Gastroesophageal sphincter (tissue), 4 donors: ENCODE data around the gene HCFC1R1. TPM values are rescaled to one million over a fixed set of nuclear protein-coding genes. Genes with fewer than 3 reads are reported as not detected.

Experiments used
- ATAC-seq: fragments of 150-250 bp; one replicate; pipeline ENCODE4 v1.9.1; 2016; ENCODE audit warnings: mild to moderate bottlenecking, moderate library complexity
- H3K27ac ChIP-seq, 4 donors: fragments of 200-600 bp; sonication (generic) in 3 of 4; 1 replicate in 3 of 4; 2 replicates in 1 of 4; pipeline ENCODE4 v1.5.1; 2016 to 2019
- H3K27me3 ChIP-seq: fragments of 200-600 bp; sonication (generic); one replicate; pipeline ENCODE4 v1.5.1; 2019
- H3K36me3 ChIP-seq, 2 donors: fragments of 200-600 bp; sonication (generic); one replicate each; pipeline ENCODE4 v1.5.1; 2019; ENCODE audit warnings: control low read depth in 1 of 2
- H3K4me1 ChIP-seq, 3 donors: fragments of 200-600 bp; sonication (generic); 1 replicate in 2 of 3; 2 replicates in 1 of 3; pipeline ENCODE4 v1.5.1; 2016 to 2019; ENCODE audit warnings: control low read depth in 2 of 3
- H3K4me3 ChIP-seq, 2 donors: fragments of 200-600 bp; sonication (generic); one replicate each; pipeline ENCODE4 v1.5.1; 2019; ENCODE audit warnings: mild to moderate bottlenecking in 1 of 2, moderate library complexity in 1 of 2
- H3K9me3 ChIP-seq, 3 donors: fragments of 200-600 bp; sonication (generic); one replicate each; pipeline ENCODE4 v1.5.1; 2017 to 2019; ENCODE audit warnings: control low read depth in 2 of 3
- CTCF ChIP-seq, 4 experiments: fragments of 200-600 bp in 2 of 4; fragments of 450-650 bp in 2 of 4; sonication (generic) in 1 of 4; IDR thresholded peaks; one replicate each; pipeline ENCODE4 v1.5.1; 2017 to 2019; ENCODE audit warnings: antibody characterized with exemption in 4 of 4, mild to moderate bottlenecking in 2 of 4, moderate library complexity in 2 of 4
- EP300 ChIP-seq: sonication (generic); formaldehyde crosslinking; IDR thresholded peaks from one replicate; pipeline ENCODE4 v1.6.1; 2017; ENCODE audit warnings: antibody characterized with exemption, mild to moderate bottlenecking
- POLR2A ChIP-seq, 2 donors: fragments of 450-650 bp; IDR thresholded peaks; one replicate each; pipeline ENCODE4 v1.6.1; 2017; ENCODE audit warnings: antibody characterized with exemption in 2 of 2, mild to moderate bottlenecking in 2 of 2, moderate library complexity in 1 of 2
- POLR2AphosphoS5 ChIP-seq: sonication (generic); formaldehyde crosslinking; IDR thresholded peaks from one replicate; pipeline ENCODE4 v1.6.1; 2017; ENCODE audit warnings: antibody characterized with exemption
- WGBS, 2 donors: methylation state at CpG; one replicate each; pipeline ENCODE4 v1.1.5; 2018; ENCODE audit warnings: low coverage in 1 of 2; 5-methylcytosine and 5-hydroxymethylcytosine counted together
- total RNA-seq, 4 donors: library from RNA; depleted of rRNA; stranded (reverse); fragments of >200 nt; gene quantifications; one replicate each; pipeline ENCODE4 v1.1.0, GENCODE V29; 2016

The HCFC1R1 gene
- total RNA-seq, 4 donors from 2014 or later = 20.1 to 94.9 (median 40.5) TPM

GRCh38 chr16:2982402-2982801 lies 41.3 kb downstream of the HCFC1R1 start:
- WGBS, 2 donors = 70 to 83% methylated on average over 5 of the region's 5 CpGs
- TF ChIP-seq POLR2A (IDR thresholded peaks at IDR 0.05) (no peak), CTCF (IDR thresholded peaks at IDR 0.05) (no peak), EP300 (no peak), POLR2AphosphoS5 (no peak)
- H3K9me3 ChIP-seq = no peaks in the 10 kb centered on the region
- no peak overlapping the region for H3K27ac ChIP-seq
- no peak overlapping the region for H3K4me3 ChIP-seq
- H3K4me1 ChIP-seq = peaks cover 0 to 46% (median 8%) of the 10 kb centered on the region in 3 donors
- peaks cover 36% of the 10 kb centered on the region for H3K27me3 ChIP-seq
- H3K36me3 ChIP-seq = no peaks in the 10 kb centered on the region
- no peak for ATAC-seq

GRCh38 chr16:2981899-2982250 lies 41.9 kb downstream of the HCFC1R1 start:
- ATAC-seq = no peak
- Histone ChIP-seq H3K4me1 (peaks cover 0 to 46% (median 8%) of the 10 kb centered on the region in 3 donors), H3K36me3 (no peaks in the 10 kb centered on the region), H3K9me3 (no peaks in the 10 kb centered on the region), H3K4me3 (no peak overlapping the region), H3K27ac (no peak overlapping the region), H3K27me3 (peaks cover 35% of the 10 kb centered on the region)
- TF ChIP-seq POLR2A (IDR thresholded peaks at IDR 0.05) (no peak), POLR2AphosphoS5 (no peak), CTCF (IDR thresholded peaks at IDR 0.05) (no peak), EP300 (no peak)
- WGBS, 2 donors = no CpG with 5 or more reads among the region's 4 CpGs

- TF ChIP-seq EP300 (no peak), CTCF (IDR thresholded peaks at IDR 0.05) (no peak), POLR2A (IDR thresholded peaks at IDR 0.05) (no peak), POLR2AphosphoS5 (no peak)
These were observed 42.4 kb downstream of the HCFC1R1 start for GRCh38 chr16:2981177-2981898.

GRCh38 chr16:2980227-2981176 lies 43.2 kb downstream of the HCFC1R1 start, which contains the start of gene PKMYT1:
Gene PKMYT1 (minus strand): TSS chr16:2980446. CDS start chr16:2979657, 789 bp downstream.
- Histone ChIP-seq H3K4me1 (peaks cover 0 to 38% (median 8%) of the 10 kb centered on the region in 3 donors), H3K27me3 (peaks cover 43% of the 10 kb centered on the region), H3K9me3 (no peaks in the 10 kb centered on the region), H3K36me3 (no peaks in the 10 kb centered on the region), H3K27ac (peak within 1 kb of the TSS; percentile 60 to 92 (median 90)), H3K4me3 (peak within 1 kb of the TSS; percentile 63 to 82)
- 39% methylated on average over 3 of the region's 91 CpGs; no CpG with 5 or more reads in 1 of the 2 donors for WGBS, 2 donors
- ATAC-seq = peak; percentile 96
- no peak for TF ChIP-seq EP300
- peak in 1 of 4 experiments; percentile 19 for TF ChIP-seq CTCF (IDR thresholded peaks at IDR 0.05)
- peak; percentile 94 to 95 for TF ChIP-seq POLR2A (IDR thresholded peaks at IDR 0.05)
- peak; percentile 95 for TF ChIP-seq POLR2AphosphoS5

More at GRCh38 chr16:2981177-2981898, 42.4 kb downstream of the HCFC1R1 start:
- no peaks in the 10 kb centered on the region for H3K9me3 ChIP-seq
- H3K36me3 ChIP-seq = no peaks in the 10 kb centered on the region
- H3K27me3 ChIP-seq = peaks cover 38% of the 10 kb centered on the region
- 42 to 56% methylated on average over 10 to 18 of the region's 33 CpGs for WGBS, 2 donors
- peak overlapping the region in 2 of 4 donors; percentile 91 to 92 for H3K27ac ChIP-seq
- H3K4me3 ChIP-seq = peak overlapping the region in 1 of 2 donors; percentile 82
- ATAC-seq = no peak
- H3K4me1 ChIP-seq = peaks cover 0 to 46% (median 8%) of the 10 kb centered on the region in 3 donors
